Type B pancreatic cell (in vitro differentiated cells): ENCODE data around the gene SLCO2A1. TPM values are rescaled to one million over a fixed set of nuclear protein-coding genes. Genes with fewer than 3 reads are reported as not detected.

Source experiments
- DNase-seq: peaks from one replicate; pipeline ENCODE4 v3.0.0; 2021; ENCODE audit warnings: mixed read lengths; ENCODE audit not compliant: unreplicated experiment; ENCODE audit errors: extremely low spot score
- H3K27ac Mint-ChIP-seq: 2 replicates; pipeline ENCODE4 v1.8.0; 2021; ENCODE audit warnings: mild to moderate bottlenecking, mixed read lengths
- H3K27me3 Mint-ChIP-seq: 2 replicates; pipeline ENCODE4 v1.8.0; 2021; ENCODE audit warnings: mixed read lengths
- H3K36me3 Mint-ChIP-seq: 2 replicates; pipeline ENCODE4 v1.8.0; 2021; ENCODE audit warnings: mixed read lengths
- H3K4me1 Mint-ChIP-seq: one replicate; pipeline ENCODE4 v1.8.0; 2021; ENCODE audit warnings: mixed read lengths; ENCODE audit not compliant: unreplicated experiment
- H3K4me3 Mint-ChIP-seq: 2 replicates; pipeline ENCODE4 v1.8.0; 2021; ENCODE audit warnings: mild to moderate bottlenecking, mixed read lengths
- H3K9me3 Mint-ChIP-seq: 2 replicates; pipeline ENCODE4 v1.8.0; 2021; ENCODE audit warnings: mixed read lengths
- CTCF ChIP-seq: fragments of 200-600 bp; sonication (generic); conservative IDR thresholded peaks from 2 replicates; pipeline ENCODE4 v1.5.0; 2021; ENCODE audit warnings: antibody characterized with exemption, mild to moderate bottlenecking
- total RNA-seq: library from RNA; stranded (reverse); gene quantifications from 2 replicates; pipeline ENCODE4 v1.2.1, GENCODE V29; 2021; ENCODE audit warnings: low replicate concordance

SLCO2A1 gene
- total RNA-seq, 1 donor from 2014 or later: 3.8 TPM

- H3K9me3 Mint-ChIP-seq: peaks cover 5% of the 10 kb centered on the region
- TF ChIP-seq CTCF: no peak
- H3K4me3 Mint-ChIP-seq: no peak overlapping the region
- H3K27ac Mint-ChIP-seq: no peak overlapping the region
- no peak for DNase-seq
- peaks cover 11% of the 10 kb centered on the region for H3K27me3 Mint-ChIP-seq
- peaks cover 4% of the 10 kb centered on the region for H3K36me3 Mint-ChIP-seq
- H3K4me1 Mint-ChIP-seq: peaks cover 8% of the 10 kb centered on the region
These were observed 56.3 kb downstream of the SLCO2A1 start for GRCh38 chr3:133973249-133973980.

GRCh38 chr3:133972156-133972555 is 57.6 kb downstream of the SLCO2A1 start:
- Mint-ChIP-seq H3K27me3 (peaks cover 7% of the 10 kb centered on the region), H3K4me3 (no peak overlapping the region), H3K36me3 (peaks cover 4% of the 10 kb centered on the region), H3K27ac (no peak overlapping the region), H3K4me1 (no peaks in the 10 kb centered on the region), H3K9me3 (peaks cover 5% of the 10 kb centered on the region)
- TF ChIP-seq CTCF: no peak
- DNase-seq: no peak

GRCh38 chr3:133970916-133971315 is 58.8 kb downstream of the SLCO2A1 start:
- Mint-ChIP-seq H3K36me3 (peaks cover 4% of the 10 kb centered on the region), H3K27ac (no peak overlapping the region), H3K4me1 (no peaks in the 10 kb centered on the region), H3K9me3 (peaks cover 5% of the 10 kb centered on the region), H3K27me3 (peaks cover 7% of the 10 kb centered on the region), H3K4me3 (no peak overlapping the region)
- DNase-seq: no peak
- no peak for TF ChIP-seq CTCF

- Mint-ChIP-seq H3K9me3 (peaks cover 5% of the 10 kb centered on the region), H3K4me3 (no peak overlapping the region), H3K4me1 (no peaks in the 10 kb centered on the region), H3K36me3 (peaks cover 4% of the 10 kb centered on the region), H3K27ac (no peak overlapping the region), H3K27me3 (peaks cover 7% of the 10 kb centered on the region)
- DNase-seq: no peak
- no peak for TF ChIP-seq CTCF
These were observed 59.4 kb downstream of the SLCO2A1 start for GRCh38 chr3:133970339-133970738.

GRCh38 chr3:133967992-133968892 is 61.5 kb downstream of the SLCO2A1 start:
- Mint-ChIP-seq H3K36me3 (peaks cover 4% of the 10 kb centered on the region), H3K9me3 (peaks cover 5% of the 10 kb centered on the region), H3K27me3 (no peaks in the 10 kb centered on the region), H3K4me3 (no peak overlapping the region), H3K4me1 (no peaks in the 10 kb centered on the region), H3K27ac (no peak overlapping the region)
- no peak for TF ChIP-seq CTCF
- DNase-seq: no peak
